ENCODE results near the gene TSGA10IP. TPM values are rescaled to one million over a fixed set of nuclear protein-coding genes. Genes with fewer than 3 reads are reported as not detected.

TSGA10IP gene
- polyA plus RNA-seq, 1 donor (not counting 4 experiments of a cell fraction or from before 2014, with no cell fraction given): not detected

- Histone ChIP-seq H3K9me1 (ENCODE audit: control insufficient read depth, extremely low read depth, insufficient read depth, low read length) (no peaks in the 10 kb centered on the region), H3K9me3 (ENCODE audit: control insufficient read depth, low read depth, low read length) (no peaks in the 10 kb centered on the region), H3K4me2 (ENCODE audit: control insufficient read depth, extremely low read depth, insufficient read depth, low read depth, low read length) (no peak overlapping the region), H2AFZ (ENCODE audit: control insufficient read depth, low read length) (no peak overlapping the region), H3K4me3 (ENCODE audit: control insufficient read depth in 2 of 3, extremely low read depth in 1 of 3, insufficient read depth in 2 of 3, low read depth in 1 of 3, low read length in 3 of 3) (no peak overlapping the region), H3K27me3 (ENCODE audit: control insufficient read depth, extremely low read depth, insufficient read depth, low read length) (no peaks in the 10 kb centered on the region), H3K4me1 (ENCODE audit: control insufficient read depth, extremely low read depth, insufficient read depth, low read length) (peaks cover 12% of the 10 kb centered on the region), H4K20me1 (ENCODE audit: control insufficient read depth, extremely low read depth, insufficient read depth, low read length) (no peaks in the 10 kb centered on the region), H3K9ac (ENCODE audit: control insufficient read depth, extremely low read depth, insufficient read depth, low read length) (no peak overlapping the region), H3K27ac (ENCODE audit: control insufficient read depth, insufficient read depth, low read length) (no peak overlapping the region), H3K79me2 (ENCODE audit: control insufficient read depth, insufficient read depth, low read length) (peaks cover 23% of the 10 kb centered on the region), H3K36me3 (ENCODE audit: control insufficient read depth in 2 of 2, extremely low read depth in 1 of 2, insufficient read depth in 2 of 2, low read length in 2 of 2) (peaks cover 0 to 2% of the 10 kb centered on the region in 2 experiments)
- TF ChIP-seq, protein P1, sequence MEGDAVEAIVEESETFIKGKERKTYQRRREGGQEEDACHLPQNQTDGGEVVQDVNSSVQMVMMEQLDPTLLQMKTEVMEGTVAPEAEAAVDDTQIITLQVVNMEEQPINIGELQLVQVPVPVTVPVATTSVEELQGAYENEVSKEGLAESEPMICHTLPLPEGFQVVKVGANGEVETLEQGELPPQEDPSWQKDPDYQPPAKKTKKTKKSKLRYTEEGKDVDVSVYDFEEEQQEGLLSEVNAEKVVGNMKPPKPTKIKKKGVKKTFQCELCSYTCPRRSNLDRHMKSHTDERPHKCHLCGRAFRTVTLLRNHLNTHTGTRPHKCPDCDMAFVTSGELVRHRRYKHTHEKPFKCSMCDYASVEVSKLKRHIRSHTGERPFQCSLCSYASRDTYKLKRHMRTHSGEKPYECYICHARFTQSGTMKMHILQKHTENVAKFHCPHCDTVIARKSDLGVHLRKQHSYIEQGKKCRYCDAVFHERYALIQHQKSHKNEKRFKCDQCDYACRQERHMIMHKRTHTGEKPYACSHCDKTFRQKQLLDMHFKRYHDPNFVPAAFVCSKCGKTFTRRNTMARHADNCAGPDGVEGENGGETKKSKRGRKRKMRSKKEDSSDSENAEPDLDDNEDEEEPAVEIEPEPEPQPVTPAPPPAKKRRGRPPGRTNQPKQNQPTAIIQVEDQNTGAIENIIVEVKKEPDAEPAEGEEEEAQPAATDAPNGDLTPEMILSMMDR (optimal IDR thresholded peaks at IDR 0.05 in 1 of 3, IDR thresholded peaks at IDR 0.05 in 1 of 3, conservative IDR thresholded peaks at IDR 0.05 in 1 of 3; ENCODE audit: extremely low read depth in 1 of 3, insufficient read depth in 2 of 3, low read length in 3 of 3): no peak
- TF ChIP-seq EZH2 (IDR thresholded peaks at IDR 0.05; ENCODE audit: low read length): no peak
- DNase-seq (ENCODE audit: low read depth, low spot score) (no peak), FAIRE-seq (no peak)
- dilution Hi-C loops (cut with MboI; ENCODE audit: extremely low pct_ligation_motif_present, low sequenced_read_pairs): no loop called here
Observed at GRCh38 chr11:65958774-65959420, 13.6 kb downstream of the TSGA10IP start.

GRCh38 chr11:65960824-65961266 lies 15.6 kb downstream of the TSGA10IP start:
- Histone ChIP-seq H3K36me3 (ENCODE audit: control insufficient read depth in 2 of 2, extremely low read depth in 1 of 2, insufficient read depth in 2 of 2, low read length in 2 of 2) (peaks cover 11 to 16% of the 10 kb centered on the region in 2 experiments), H3K9ac (ENCODE audit: control insufficient read depth, extremely low read depth, insufficient read depth, low read length) (peak overlapping the region; percentile 91), H3K9me3 (ENCODE audit: control insufficient read depth, low read depth, low read length) (no peaks in the 10 kb centered on the region), H3K27ac (ENCODE audit: control insufficient read depth, insufficient read depth, low read length) (peak overlapping the region; percentile 89), H4K20me1 (ENCODE audit: control insufficient read depth, extremely low read depth, insufficient read depth, low read length) (no peaks in the 10 kb centered on the region), H3K27me3 (ENCODE audit: control insufficient read depth, extremely low read depth, insufficient read depth, low read length) (no peaks in the 10 kb centered on the region), H3K4me3 (ENCODE audit: control insufficient read depth in 2 of 3, extremely low read depth in 1 of 3, insufficient read depth in 2 of 3, low read depth in 1 of 3, low read length in 3 of 3) (peak overlapping the region; percentile 58 to 95 (median 70)), H3K4me2 (ENCODE audit: control insufficient read depth, extremely low read depth, insufficient read depth, low read depth, low read length) (peak overlapping the region; percentile 84), H3K9me1 (ENCODE audit: control insufficient read depth, extremely low read depth, insufficient read depth, low read length) (no peaks in the 10 kb centered on the region), H3K79me2 (ENCODE audit: control insufficient read depth, insufficient read depth, low read length) (peaks cover 31% of the 10 kb centered on the region), H2AFZ (ENCODE audit: control insufficient read depth, low read length) (peak overlapping the region; percentile 97), H3K4me1 (ENCODE audit: control insufficient read depth, extremely low read depth, insufficient read depth, low read length) (peaks cover 8% of the 10 kb centered on the region)
- dilution Hi-C loops (cut with MboI; ENCODE audit: extremely low pct_ligation_motif_present, low sequenced_read_pairs): no loop called here
- no peak for DNase-seq (ENCODE audit: low read depth, low spot score)
- TF ChIP-seq, protein P1 (optimal IDR thresholded peaks at IDR 0.05 in 1 of 3, IDR thresholded peaks at IDR 0.05 in 1 of 3, conservative IDR thresholded peaks at IDR 0.05 in 1 of 3; ENCODE audit: extremely low read depth in 1 of 3, insufficient read depth in 2 of 3, low read length in 3 of 3): no peak
- no peak for TF ChIP-seq EZH2 (IDR thresholded peaks at IDR 0.05; ENCODE audit: low read length)
- FAIRE-seq: no peak

Measured in keratinocyte (primary cell).